ENCODE measurements around the gene GOLPH3. TPM values are rescaled to one million over a fixed set of nuclear protein-coding genes. Genes with fewer than 3 reads are reported as not detected.

GOLPH3 gene
- total RNA-seq, 1 donor from 2014 or later = 72.9 TPM

DNA sequence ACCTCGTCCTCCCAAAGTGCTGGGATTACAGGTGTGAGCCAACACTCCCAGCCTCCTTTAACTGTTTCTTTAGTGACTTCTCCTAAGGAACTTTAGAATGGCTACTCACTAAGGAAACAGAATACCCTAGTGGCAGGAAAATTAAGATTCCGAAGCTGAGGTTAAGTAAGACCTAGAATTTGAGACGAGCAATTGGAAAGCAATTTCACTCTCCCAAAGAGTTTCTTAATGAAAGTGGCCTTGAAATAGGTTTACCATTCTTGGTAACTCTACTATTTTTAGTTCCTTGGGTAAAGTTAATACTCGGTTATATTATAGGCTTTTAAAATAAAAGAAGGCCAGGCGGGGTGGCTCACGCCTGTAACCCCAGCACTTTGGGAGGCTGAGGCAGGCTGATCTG lies 22.9 kb upstream of the GOLPH3 start:
- H3K4me3 Mint-ChIP-seq = no peak overlapping the region
- H3K27me3 Mint-ChIP-seq = no peaks in the 10 kb centered on the region
- no peak for DNase-seq (ENCODE audit: extremely low spot score, unreplicated experiment)
- no peaks in the 10 kb centered on the region for H3K36me3 Mint-ChIP-seq
- H3K27ac Mint-ChIP-seq = no peak overlapping the region
- H3K4me1 Mint-ChIP-seq (ENCODE audit: unreplicated experiment) = peaks cover 14% of the 10 kb centered on the region
- TF ChIP-seq, protein P1, sequence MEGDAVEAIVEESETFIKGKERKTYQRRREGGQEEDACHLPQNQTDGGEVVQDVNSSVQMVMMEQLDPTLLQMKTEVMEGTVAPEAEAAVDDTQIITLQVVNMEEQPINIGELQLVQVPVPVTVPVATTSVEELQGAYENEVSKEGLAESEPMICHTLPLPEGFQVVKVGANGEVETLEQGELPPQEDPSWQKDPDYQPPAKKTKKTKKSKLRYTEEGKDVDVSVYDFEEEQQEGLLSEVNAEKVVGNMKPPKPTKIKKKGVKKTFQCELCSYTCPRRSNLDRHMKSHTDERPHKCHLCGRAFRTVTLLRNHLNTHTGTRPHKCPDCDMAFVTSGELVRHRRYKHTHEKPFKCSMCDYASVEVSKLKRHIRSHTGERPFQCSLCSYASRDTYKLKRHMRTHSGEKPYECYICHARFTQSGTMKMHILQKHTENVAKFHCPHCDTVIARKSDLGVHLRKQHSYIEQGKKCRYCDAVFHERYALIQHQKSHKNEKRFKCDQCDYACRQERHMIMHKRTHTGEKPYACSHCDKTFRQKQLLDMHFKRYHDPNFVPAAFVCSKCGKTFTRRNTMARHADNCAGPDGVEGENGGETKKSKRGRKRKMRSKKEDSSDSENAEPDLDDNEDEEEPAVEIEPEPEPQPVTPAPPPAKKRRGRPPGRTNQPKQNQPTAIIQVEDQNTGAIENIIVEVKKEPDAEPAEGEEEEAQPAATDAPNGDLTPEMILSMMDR (conservative IDR thresholded peaks at IDR 0.05) = peak; percentile 17
- peaks cover 3% of the 10 kb centered on the region for H3K9me3 Mint-ChIP-seq

- H3K36me3 Mint-ChIP-seq = no peaks in the 10 kb centered on the region
- TF ChIP-seq, protein P1 (conservative IDR thresholded peaks at IDR 0.05) = no peak
- no peak overlapping the region for H3K27ac Mint-ChIP-seq
- no peak for DNase-seq (ENCODE audit: extremely low spot score, unreplicated experiment)
- H3K4me1 Mint-ChIP-seq (ENCODE audit: unreplicated experiment) = peaks cover 17% of the 10 kb centered on the region
- H3K4me3 Mint-ChIP-seq = no peak overlapping the region
- H3K9me3 Mint-ChIP-seq = peaks cover 4% of the 10 kb centered on the region
- H3K27me3 Mint-ChIP-seq = no peaks in the 10 kb centered on the region
Measured at GRCh38 chr5:32195265-32195664, 21.1 kb upstream of the GOLPH3 start.

DNA sequence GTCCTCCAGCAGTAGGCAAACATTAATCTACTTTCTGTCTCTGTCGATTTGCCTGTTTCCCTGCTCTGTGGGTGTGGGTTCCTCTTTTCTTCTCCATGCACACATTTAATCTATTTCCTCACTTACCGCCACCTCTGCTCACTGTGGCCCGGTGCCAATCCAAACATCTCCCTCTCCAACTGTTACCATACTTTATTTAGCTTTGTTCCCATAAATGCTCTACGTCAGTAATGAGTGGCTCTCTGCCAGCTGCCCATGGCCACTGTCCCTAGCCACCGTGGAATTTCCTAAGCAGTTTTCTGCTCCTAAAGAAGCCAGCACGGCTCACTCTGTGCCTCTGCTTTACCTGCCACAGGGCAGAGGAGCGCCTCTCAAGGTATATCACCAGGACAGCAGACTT lies 19.5 kb upstream of the GOLPH3 start:
- Mint-ChIP-seq H3K4me3 (peak overlapping the region; percentile 16), H3K27me3 (no peaks in the 10 kb centered on the region), H3K4me1 (ENCODE audit: unreplicated experiment) (peaks cover 20% of the 10 kb centered on the region), H3K9me3 (peaks cover 4% of the 10 kb centered on the region), H3K27ac (peak overlapping the region; percentile 10), H3K36me3 (no peaks in the 10 kb centered on the region)
- TF ChIP-seq, protein P1 (conservative IDR thresholded peaks at IDR 0.05) = no peak
- DNase-seq (ENCODE audit: extremely low spot score, unreplicated experiment) = no peak

DNA sequence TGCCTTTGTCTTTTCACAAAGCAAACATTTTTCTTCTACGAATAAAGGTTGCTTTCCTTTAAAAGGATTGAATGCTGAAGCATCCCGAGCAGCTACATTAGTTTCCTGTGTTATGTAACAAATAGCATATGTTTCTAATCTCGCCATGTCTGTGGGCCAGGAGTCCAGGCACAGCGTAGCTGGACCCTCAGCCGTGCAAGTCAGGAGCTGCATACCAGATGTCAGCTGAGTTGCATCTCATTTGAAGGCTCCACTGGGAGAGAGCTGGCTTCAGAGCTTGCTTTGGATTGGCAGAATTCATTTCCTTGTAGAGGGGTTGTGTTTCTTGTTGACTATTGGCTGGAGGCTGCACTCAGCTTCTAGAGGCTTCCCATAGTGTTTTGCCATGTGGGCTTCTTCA lies 16.0 kb upstream of the GOLPH3 start:
- Mint-ChIP-seq H3K9me3 (peaks cover 4% of the 10 kb centered on the region), H3K4me1 (ENCODE audit: unreplicated experiment) (peaks cover 20% of the 10 kb centered on the region), H3K36me3 (no peaks in the 10 kb centered on the region), H3K27ac (no peak overlapping the region), H3K27me3 (no peaks in the 10 kb centered on the region), H3K4me3 (no peak overlapping the region)
- DNase-seq (ENCODE audit: extremely low spot score, unreplicated experiment) = no peak
- TF ChIP-seq, protein P1 (conservative IDR thresholded peaks at IDR 0.05) = no peak

DNA sequence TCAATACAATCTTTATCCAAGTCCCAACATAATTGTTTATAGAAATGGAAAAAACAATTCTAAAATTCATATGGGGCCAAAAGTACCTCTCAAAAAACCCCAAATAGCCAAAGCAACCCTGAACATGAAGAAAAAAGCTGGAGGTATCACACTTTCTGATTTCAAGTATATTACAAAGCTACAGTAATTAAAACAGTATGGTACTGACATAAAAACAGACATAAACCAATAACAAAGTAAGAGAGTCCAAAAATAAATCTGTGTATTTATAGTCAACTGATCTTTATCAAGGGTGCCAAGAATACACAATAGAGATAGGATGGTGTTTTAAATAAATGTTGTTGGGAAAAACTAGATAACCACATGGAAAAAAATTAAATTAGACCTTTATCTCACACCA lies 13.6 kb upstream of the GOLPH3 start:
- no peak for DNase-seq (ENCODE audit: extremely low spot score, unreplicated experiment)
- TF ChIP-seq, protein P1 (conservative IDR thresholded peaks at IDR 0.05) = no peak
- H3K4me1 Mint-ChIP-seq (ENCODE audit: unreplicated experiment) = peaks cover 15% of the 10 kb centered on the region
- no peak overlapping the region for H3K27ac Mint-ChIP-seq
- H3K27me3 Mint-ChIP-seq = no peaks in the 10 kb centered on the region
- H3K36me3 Mint-ChIP-seq = no peaks in the 10 kb centered on the region
- H3K4me3 Mint-ChIP-seq = no peak overlapping the region
- H3K9me3 Mint-ChIP-seq = peaks cover 9% of the 10 kb centered on the region

Measured in type B pancreatic cell (in vitro differentiated cells).